ENCODE data around the gene ACIN1. TPM values are rescaled to one million over a fixed set of nuclear protein-coding genes. Genes with fewer than 3 reads are reported as not detected.

Gene ACIN1
- total RNA-seq, 1 experiment from 2014 or later = 333 TPM

DNA sequence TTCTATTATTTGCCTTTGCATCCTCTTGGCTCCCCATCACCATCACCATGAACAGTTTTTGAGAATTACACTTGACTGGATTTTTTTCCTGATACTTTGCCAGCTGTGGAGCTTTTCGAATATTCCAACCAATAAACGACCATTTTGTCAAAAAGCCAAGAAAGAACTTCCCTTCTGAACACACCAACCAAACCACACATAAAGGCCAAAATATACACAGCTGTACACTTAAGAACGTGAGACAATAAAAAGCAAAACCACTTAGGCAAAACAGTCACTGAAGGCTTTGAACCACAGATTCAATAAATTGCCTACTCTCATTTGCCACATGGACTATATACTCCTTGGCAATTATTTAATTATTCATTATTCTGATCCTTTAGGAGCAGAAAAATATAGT is 86.1 kb downstream of the ACIN1 start:
- Mint-ChIP-seq H3K27me3 (ENCODE audit: low read depth) (no peaks in the 10 kb centered on the region), H3K27ac (peak overlapping the region in 1 of 3 experiments; percentile 37; a peak in 1 of 7 replicates), H3K4me1 (peaks cover 17 to 37% of the 10 kb centered on the region in 2 experiments), H3K36me3 (ENCODE audit: insufficient read depth in 1 of 3, low read depth in 3 of 3) (peaks cover 0 to 9% (median 4%) of the 10 kb centered on the region in 3 experiments; a peak in 3 of 7 replicates), H3K9me3 (peaks cover 0 to 6% of the 10 kb centered on the region in 2 experiments; a peak in 3 of 5 replicates), H3K4me3 (no peak overlapping the region)
- TF ChIP-seq CTCF (conservative IDR thresholded peaks at IDR 0.05) = no peak
- Histone ChIP-seq H3K79me2 (ENCODE audit: insufficient read depth, low read length) (no peaks in the 10 kb centered on the region), H2BK12ac (ENCODE audit: insufficient read length, low read depth, low read length) (no peak overlapping the region), H3K9me3 (ENCODE audit: control insufficient read depth, low read depth, low read length) (no peaks in the 10 kb centered on the region), H3K18ac (ENCODE audit: insufficient read length, low read depth, low read length) (no peak overlapping the region), H3K4me2 (ENCODE audit: insufficient read depth, insufficient read length, low read length) (no peak overlapping the region), H2AK5ac (ENCODE audit: insufficient read length, low read length) (no peak overlapping the region), H2BK5ac (ENCODE audit: insufficient read length, low read length) (no peak overlapping the region), H2BK120ac (ENCODE audit: low read depth, low read length, poor library complexity, severe bottlenecking) (no peak overlapping the region), H2BK20ac (ENCODE audit: low read depth, low read length, poor library complexity, severe bottlenecking) (no peak overlapping the region), H3K56ac (ENCODE audit: insufficient read length, low read depth, low read length) (no peak overlapping the region), H3K4ac (ENCODE audit: low read depth, low read length) (no peak overlapping the region), H4K5ac (ENCODE audit: insufficient read length, low read depth, low read length) (no peak overlapping the region), H2AFZ (ENCODE audit: low read length) (no peak overlapping the region), H3K4me1 (ENCODE audit: insufficient read depth, low read length) (peaks cover 5% of the 10 kb centered on the region; the same call in 1 of the 2 replicates), H3K27me3 (ENCODE audit: insufficient read depth, low read length) (no peaks in the 10 kb centered on the region), H3K23ac (ENCODE audit: insufficient read length, low read depth, low read length) (no peak overlapping the region), H4K20me1 (ENCODE audit: control insufficient read depth, insufficient read depth, insufficient read length) (no peaks in the 10 kb centered on the region), H3T11ph (ENCODE audit: low read length) (no peak overlapping the region), H4K8ac (replicated peaks; ENCODE audit: insufficient read length, low read depth, low read length) (no peak overlapping the region), H2BK15ac (ENCODE audit: low read depth, low read length) (no peak overlapping the region), H3K14ac (ENCODE audit: insufficient read depth, low read length) (no peak overlapping the region), H3K9ac (ENCODE audit: extremely low read depth, insufficient read length, low read length) (no peak overlapping the region), H3K79me1 (ENCODE audit: insufficient read depth, low read depth, low read length, poor library complexity, severe bottlenecking) (no peaks in the 10 kb centered on the region), H4K91ac (ENCODE audit: insufficient read length, low read depth, low read length) (no peak overlapping the region), H3K27ac (ENCODE audit: insufficient read length, low read depth, low read length) (no peak overlapping the region), H3K23me2 (ENCODE audit: insufficient read length, low read depth, low read length, poor library complexity, severe bottlenecking) (no peaks in the 10 kb centered on the region)
- DNase-seq = no peak
- WGBS (ENCODE audit: extremely low coverage, insufficient read length, low lambda C conversion rate) = no CpG with 5 or more reads among the region's 3 CpGs

Other genes starting within 250 kb of the ACIN1 start
- gene LRP10, start 223.4 kb downstream of the ACIN1 start, total RNA-seq (2021) = 12.7 and 13.3 TPM in 2 replicates
- 1.2 and 1.4 TPM in 2 replicates for gene REM2, start 211.9 kb downstream of the ACIN1 start, total RNA-seq (2021)
- 77.2 and 79.0 TPM in 2 replicates for gene RBM23, start 176.0 kb downstream of the ACIN1 start, total RNA-seq (2021)
- gene PRMT5, start 165.8 kb downstream of the ACIN1 start, total RNA-seq (2021) = 141 and 147 TPM in 2 replicates
- gene HAUS4, start 138.0 kb downstream of the ACIN1 start, total RNA-seq (2021) = 62.7 and 66.3 TPM in 2 replicates
- gene AJUBA, start 112.6 kb downstream of the ACIN1 start, total RNA-seq (2021) = 44.3 and 44.9 TPM in 2 replicates
- 6.9 and 8.2 TPM in 2 replicates for gene C14orf93, start 85.0 kb downstream of the ACIN1 start, total RNA-seq (2021)
- gene PSMB5, start 60.2 kb downstream of the ACIN1 start, total RNA-seq (2021) = 252 and 253 TPM in 2 replicates
- not detected in 2 replicates for gene PSMB11, start 52.9 kb downstream of the ACIN1 start, total RNA-seq (2021)
- 16.7 and 16.9 TPM in 2 replicates for gene CDH24, start 37.6 kb downstream of the ACIN1 start, total RNA-seq (2021)
- 65.1 and 66.9 TPM in 2 replicates for gene C14orf119, start 369 bp upstream of the ACIN1 start, total RNA-seq (2021)
- gene CIROP, start 9.9 kb upstream of the ACIN1 start, total RNA-seq (2021) = not detected in 2 replicates
- not detected in 2 replicates for gene CEBPE, start 24.1 kb upstream of the ACIN1 start, total RNA-seq (2021)
- gene SLC7A8, start 88.5 kb upstream of the ACIN1 start, total RNA-seq (2021) = 77.9 and 84.5 TPM in 2 replicates
- gene RNF212B, start 142.8 kb upstream of the ACIN1 start, total RNA-seq (2021) = 0.15 and 0.39 TPM in 2 replicates
- 6.2 and 6.5 TPM in 2 replicates for gene HOMEZ, start 191.0 kb upstream of the ACIN1 start, total RNA-seq (2021)
- gene PPP1R3E, start 207.7 kb upstream of the ACIN1 start, total RNA-seq (2021) = 2.6 and 3.9 TPM in 2 replicates
- 8.4 and 8.8 TPM in 2 replicates for gene BCL2L2, start 211.7 kb upstream of the ACIN1 start, total RNA-seq (2021)
- 331 and 333 TPM in 2 replicates for gene PABPN1, start 226.3 kb upstream of the ACIN1 start, total RNA-seq (2021)